ENCODE measurements around the gene RAB3IL1.

Gene RAB3IL1

GRCh38 chr11:61863548-61864081 is 53.8 kb downstream of the RAB3IL1 start:
- H3K27ac Mint-ChIP-seq, result no peak overlapping the region

GRCh38 chr11:61862714-61863547 is 54.4 kb downstream of the RAB3IL1 start:
- DNase-seq (no peak), ATAC-seq (replicated peaks) (no peak)
- Mint-ChIP-seq H3K27ac (no peak overlapping the region), H3K36me3 (ENCODE audit: insufficient read depth) (peaks cover 33% of the 10 kb centered on the region), H3K4me1 (ENCODE audit: low read depth in 2 of 2) (no peaks in the 10 kb centered on the region), H3K4me3 (no peak overlapping the region), H3K9me3 (no peaks in the 10 kb centered on the region), H3K27me3 (no peaks in the 10 kb centered on the region)

More at GRCh38 chr11:61863548-61864081, 53.8 kb downstream of the RAB3IL1 start:
- Mint-ChIP-seq H3K4me3 (no peak overlapping the region), H3K9me3 (no peaks in the 10 kb centered on the region), H3K27me3 (no peaks in the 10 kb centered on the region), H3K36me3 (ENCODE audit: insufficient read depth) (peaks cover 26% of the 10 kb centered on the region), H3K4me1 (ENCODE audit: low read depth in 2 of 2) (peaks cover 0 to under 1% of the 10 kb centered on the region in 2 donors)
- DNase-seq (no peak), ATAC-seq (replicated peaks) (no peak)

GRCh38 chr11:61861634-61862033 is 55.7 kb downstream of the RAB3IL1 start:
- H3K27me3 Mint-ChIP-seq, result no peaks in the 10 kb centered on the region
- no peak overlapping the region for H3K4me3 Mint-ChIP-seq
- ATAC-seq (replicated peaks) (no peak), DNase-seq (no peak)
- H3K4me1 Mint-ChIP-seq (ENCODE audit: low read depth in 2 of 2), result no peaks in the 10 kb centered on the region
- H3K36me3 Mint-ChIP-seq (ENCODE audit: insufficient read depth), result peaks cover 33% of the 10 kb centered on the region
- no peaks in the 10 kb centered on the region for H3K9me3 Mint-ChIP-seq
- H3K27ac Mint-ChIP-seq, result no peak overlapping the region

- Mint-ChIP-seq H3K27ac (no peak overlapping the region), H3K27me3 (no peaks in the 10 kb centered on the region), H3K4me3 (no peak overlapping the region), H3K9me3 (no peaks in the 10 kb centered on the region), H3K4me1 (ENCODE audit: low read depth in 2 of 2) (no peaks in the 10 kb centered on the region), H3K36me3 (ENCODE audit: insufficient read depth) (peaks cover 33% of the 10 kb centered on the region)
- ATAC-seq (replicated peaks) (no peak), DNase-seq (no peak)
Measured at GRCh38 chr11:61860054-61860903, 57.1 kb downstream of the RAB3IL1 start.

GRCh38 chr11:61855939-61856680 is 61.3 kb downstream of the RAB3IL1 start:
- ATAC-seq (replicated peaks), result no peak
- Mint-ChIP-seq H3K9me3 (no peaks in the 10 kb centered on the region), H3K4me3 (no peak overlapping the region), H3K27ac (no peak overlapping the region), H3K36me3 (ENCODE audit: insufficient read depth) (peaks cover 30% of the 10 kb centered on the region), H3K4me1 (ENCODE audit: low read depth in 2 of 2) (no peaks in the 10 kb centered on the region), H3K27me3 (no peaks in the 10 kb centered on the region)
- DNase-seq, result no peak

- no peak for ATAC-seq (replicated peaks)
- Mint-ChIP-seq H3K4me1 (ENCODE audit: low read depth in 2 of 2) (no peaks in the 10 kb centered on the region), H3K4me3 (no peak overlapping the region), H3K27me3 (no peaks in the 10 kb centered on the region), H3K27ac (no peak overlapping the region), H3K36me3 (ENCODE audit: insufficient read depth) (peaks cover 31% of the 10 kb centered on the region), H3K9me3 (no peaks in the 10 kb centered on the region)
- no peak for DNase-seq
Measured at GRCh38 chr11:61854966-61855714, 62.2 kb downstream of the RAB3IL1 start.

DNA sequence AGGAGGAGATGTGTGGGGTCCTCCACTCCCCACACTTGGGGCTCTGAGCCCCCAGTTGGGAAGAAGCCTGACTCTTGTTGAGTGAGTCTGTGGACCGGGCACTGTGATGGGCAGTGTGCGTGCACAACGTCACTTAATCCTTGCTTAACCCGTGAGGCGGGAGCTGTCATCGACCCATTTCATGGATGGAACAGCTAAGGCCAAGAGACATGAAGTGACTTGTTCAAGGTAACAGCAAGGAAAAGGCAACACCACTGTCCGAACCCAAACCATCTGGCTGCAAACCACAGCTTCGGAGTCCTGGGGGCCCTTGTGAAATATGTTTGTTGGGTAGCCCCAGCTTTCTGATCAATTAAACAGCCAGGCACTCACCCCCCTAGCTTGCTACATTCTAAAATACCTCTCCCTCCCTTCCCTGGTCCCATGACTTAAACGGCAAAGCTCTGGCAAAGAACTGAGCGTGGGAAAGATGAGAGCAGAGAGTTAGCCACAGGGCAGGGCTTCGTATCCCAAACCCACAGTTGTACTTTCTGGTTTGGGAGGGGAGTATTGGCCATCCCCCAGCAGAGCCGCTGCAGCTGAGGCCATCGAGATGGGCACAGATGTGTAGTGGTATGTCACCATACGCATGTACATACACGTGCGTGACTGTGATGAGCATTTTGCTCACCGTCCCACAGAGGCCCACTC is 63.0 kb downstream of the RAB3IL1 start:
- no peak overlapping the region for H3K4me3 Mint-ChIP-seq
- no peaks in the 10 kb centered on the region for H3K27me3 Mint-ChIP-seq

DNA sequence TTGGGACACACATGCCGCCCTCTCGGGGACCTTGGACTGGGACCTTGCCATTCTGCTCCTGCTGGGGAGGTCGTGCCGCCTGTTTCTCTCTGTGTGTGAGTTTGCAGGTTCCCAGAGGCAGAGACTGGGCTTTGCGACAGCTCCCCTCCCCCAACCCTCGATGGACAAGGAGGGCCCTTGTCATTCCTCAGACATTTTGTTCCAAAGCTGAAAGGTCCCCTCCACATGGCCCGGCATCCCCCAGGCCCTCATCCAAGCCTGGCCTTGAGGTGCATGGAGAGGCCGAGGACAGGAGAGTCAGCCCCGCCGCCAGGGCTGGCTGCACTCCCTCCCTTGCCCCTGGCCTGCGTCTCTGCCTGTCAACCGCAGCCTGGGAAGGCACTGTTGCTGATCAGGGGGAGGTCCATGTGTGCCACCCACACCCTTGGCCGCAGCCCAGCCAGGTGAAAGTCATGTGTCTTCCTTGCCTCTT is 63.6 kb downstream of the RAB3IL1 start:
- no peak overlapping the region for H3K27ac Mint-ChIP-seq
- no peak overlapping the region for H3K4me3 Mint-ChIP-seq
- H3K36me3 Mint-ChIP-seq (ENCODE audit: insufficient read depth), result peaks cover 30% of the 10 kb centered on the region
- DNase-seq (no peak), ATAC-seq (replicated peaks) (no peak)
- H3K9me3 Mint-ChIP-seq, result no peaks in the 10 kb centered on the region
- H3K4me1 Mint-ChIP-seq (ENCODE audit: low read depth in 2 of 2), result no peaks in the 10 kb centered on the region
- H3K27me3 Mint-ChIP-seq, result no peaks in the 10 kb centered on the region

More for the DNA sequence above, 63.0 kb downstream of the RAB3IL1 start:
- no peak for ATAC-seq (replicated peaks)
- DNase-seq, result no peak
- Mint-ChIP-seq H3K9me3 (no peaks in the 10 kb centered on the region), H3K27ac (no peak overlapping the region), H3K36me3 (ENCODE audit: insufficient read depth) (peaks cover 30% of the 10 kb centered on the region), H3K4me1 (ENCODE audit: low read depth in 2 of 2) (no peaks in the 10 kb centered on the region)

DNA sequence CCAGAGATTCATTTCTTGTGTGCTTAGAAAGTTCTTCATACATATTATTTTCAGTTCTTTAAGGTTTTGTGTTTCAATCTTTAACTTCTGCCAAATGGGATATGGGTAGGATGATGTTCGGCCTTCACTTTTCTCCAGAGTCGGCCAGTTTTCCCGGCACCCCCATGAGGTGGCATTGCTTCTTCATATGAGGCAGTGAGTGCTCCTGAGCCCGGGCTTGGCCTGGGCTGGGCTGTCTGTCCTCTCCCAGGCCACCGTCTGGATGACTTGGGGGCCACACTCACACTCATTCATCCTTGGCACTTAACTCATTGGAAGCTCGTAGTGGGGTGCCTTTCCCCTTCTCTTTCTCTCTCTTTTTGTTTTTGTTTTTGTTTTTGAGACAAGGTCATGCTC is 65.5 kb downstream of the RAB3IL1 start:
- no peak overlapping the region for H3K4me3 Mint-ChIP-seq
- H3K9me3 Mint-ChIP-seq, result no peaks in the 10 kb centered on the region
- DNase-seq, result no peak
- H3K27me3 Mint-ChIP-seq, result no peaks in the 10 kb centered on the region
- peak overlapping the region in 1 of 2 donors; percentile 63 for H3K27ac Mint-ChIP-seq
- peaks cover 30% of the 10 kb centered on the region for H3K36me3 Mint-ChIP-seq (ENCODE audit: insufficient read depth)
- ATAC-seq (replicated peaks), result no peak
- no peaks in the 10 kb centered on the region for H3K4me1 Mint-ChIP-seq (ENCODE audit: low read depth in 2 of 2)

- DNase-seq (no peak), ATAC-seq (replicated peaks) (no peak)
- Mint-ChIP-seq H3K36me3 (ENCODE audit: insufficient read depth) (peaks cover 30% of the 10 kb centered on the region), H3K4me1 (ENCODE audit: low read depth in 2 of 2) (no peaks in the 10 kb centered on the region), H3K4me3 (no peak overlapping the region), H3K9me3 (no peaks in the 10 kb centered on the region), H3K27me3 (no peaks in the 10 kb centered on the region), H3K27ac (no peak overlapping the region)
Measured at GRCh38 chr11:61851113-61851899, 66.1 kb downstream of the RAB3IL1 start.

DNA sequence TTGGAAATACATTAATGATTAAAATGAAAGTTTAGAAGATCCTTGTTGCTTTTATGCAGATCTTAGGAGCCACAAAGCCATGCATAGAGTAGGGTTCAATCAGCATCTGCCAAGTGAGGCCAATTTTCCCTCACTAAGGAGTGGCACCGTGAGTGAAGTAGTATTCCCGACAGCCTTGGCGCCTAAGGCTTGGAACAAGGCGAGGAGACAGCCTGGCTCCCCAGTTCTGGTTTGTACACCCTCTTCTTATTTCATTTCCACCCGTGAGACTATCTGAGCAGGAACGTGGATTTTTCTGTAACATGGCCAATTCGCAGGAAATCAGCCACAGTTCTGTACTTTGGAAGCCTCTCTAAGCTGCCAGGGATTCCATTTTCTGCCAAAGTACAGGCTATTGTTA is 66.7 kb downstream of the RAB3IL1 start:
- no peak for ATAC-seq (replicated peaks)
- Mint-ChIP-seq H3K36me3 (ENCODE audit: insufficient read depth) (peaks cover 32% of the 10 kb centered on the region), H3K27me3 (no peaks in the 10 kb centered on the region), H3K27ac (no peak overlapping the region), H3K4me1 (ENCODE audit: low read depth in 2 of 2) (no peaks in the 10 kb centered on the region), H3K4me3 (no peak overlapping the region), H3K9me3 (no peaks in the 10 kb centered on the region)
- no peak for DNase-seq

All from effector memory CD8-positive, alpha-beta T cell (primary cell).